GM18505 (cell line): ENCODE measurements around the gene ARHGAP26.
"Not testable (repeated sequence)": the region's sequence is repeated elsewhere in the genome, so short reads cannot be mapped to it uniquely, and the experiment has no call there.

Experiments
- ATAC-seq: cut with Tn5 transposase; IDR thresholded peaks from one replicate; pipeline ENCODE4 v1.9.1; 2021; ENCODE audit not compliant: unreplicated experiment
- POLR2A ChIP-seq: IDR thresholded peaks from 4 replicates; pipeline ENCODE4 v1.6.1; 2011; ENCODE audit warnings: borderline replicate concordance; ENCODE audit not compliant: insufficient read depth, insufficient read length; ENCODE audit errors: extremely low read depth

Gene ARHGAP26

DNA sequence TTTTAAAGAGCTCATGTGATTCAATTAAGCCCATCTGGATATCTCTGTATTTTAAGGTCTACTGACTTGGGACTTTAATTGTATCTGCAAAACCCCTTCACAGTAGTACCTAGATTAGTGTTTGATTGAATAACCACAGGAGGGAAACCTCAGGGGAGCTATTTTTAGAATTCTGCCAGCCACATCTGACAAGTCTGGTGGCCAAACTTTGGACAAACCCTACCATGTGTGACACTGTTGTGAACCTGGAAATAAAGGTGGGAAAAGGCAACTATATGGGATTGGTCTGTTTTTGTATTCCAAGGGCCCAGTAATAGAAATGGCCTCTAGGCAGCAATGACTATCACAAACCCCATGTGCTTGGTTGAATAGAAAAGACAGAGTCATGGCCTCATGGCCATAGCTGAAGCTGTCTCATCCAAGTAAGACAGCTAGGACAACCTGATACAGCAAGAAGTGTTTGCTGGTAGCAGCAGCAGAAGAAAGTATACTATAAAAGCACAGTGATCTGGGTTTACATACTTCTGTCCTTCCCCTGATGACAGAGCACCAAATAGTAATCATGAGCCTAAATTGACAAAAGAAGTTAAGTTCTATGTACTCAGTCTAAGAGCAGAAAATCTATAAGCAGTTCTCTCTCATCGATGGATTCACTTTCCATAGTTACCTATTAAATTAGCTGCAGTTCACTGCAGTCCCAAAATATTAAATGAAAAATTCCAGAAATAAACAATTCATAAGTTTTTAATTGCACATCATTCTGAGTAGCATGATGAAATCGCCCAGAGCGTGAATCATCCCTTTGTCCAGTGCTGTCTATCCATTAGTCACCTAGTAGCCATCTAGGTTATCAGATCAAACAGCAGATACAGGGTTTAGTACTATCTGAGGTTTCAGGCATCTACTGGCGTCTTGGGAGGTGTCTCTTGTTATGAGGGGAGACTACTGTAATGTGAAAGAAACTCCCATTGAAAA is 189.8 kb downstream of the ARHGAP26 start:
- peak; percentile 43 for ATAC-seq
- no peak for TF ChIP-seq POLR2A

DNA sequence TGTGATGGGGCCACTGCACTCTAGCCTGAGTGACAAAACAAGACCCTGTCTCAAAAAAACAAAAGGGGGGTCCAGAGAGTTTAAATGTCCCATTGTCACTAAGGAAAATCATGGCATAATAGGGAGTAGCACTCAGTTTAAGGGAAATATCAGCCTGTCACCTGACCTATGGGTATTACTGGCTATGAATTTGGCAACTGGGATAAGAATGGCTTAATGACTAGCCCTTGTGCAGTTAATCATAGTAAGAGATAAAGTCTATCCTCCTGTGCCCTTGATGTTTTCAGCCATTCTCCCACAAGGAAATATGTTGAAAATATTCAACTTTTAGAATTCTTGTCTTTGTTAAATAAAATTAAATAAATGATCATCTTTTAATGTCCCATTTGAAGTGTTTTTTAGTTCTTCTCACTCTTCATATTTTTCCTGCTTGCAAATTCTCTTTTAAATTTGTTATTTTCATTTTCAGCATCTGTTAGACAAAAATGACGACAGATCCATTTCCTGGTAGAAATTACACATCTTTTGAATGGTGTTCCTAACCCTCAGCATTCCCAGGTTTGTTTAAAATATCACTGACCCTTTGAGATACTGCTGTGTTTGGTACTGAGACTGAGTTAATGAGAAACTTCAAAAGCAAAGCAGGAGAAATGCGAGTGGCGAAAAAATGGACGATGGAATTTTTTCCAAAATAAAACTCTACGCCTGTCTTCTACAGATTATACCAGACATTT is 191.4 kb downstream of the ARHGAP26 start:
- ATAC-seq, result no peak
- no peak for TF ChIP-seq POLR2A

DNA sequence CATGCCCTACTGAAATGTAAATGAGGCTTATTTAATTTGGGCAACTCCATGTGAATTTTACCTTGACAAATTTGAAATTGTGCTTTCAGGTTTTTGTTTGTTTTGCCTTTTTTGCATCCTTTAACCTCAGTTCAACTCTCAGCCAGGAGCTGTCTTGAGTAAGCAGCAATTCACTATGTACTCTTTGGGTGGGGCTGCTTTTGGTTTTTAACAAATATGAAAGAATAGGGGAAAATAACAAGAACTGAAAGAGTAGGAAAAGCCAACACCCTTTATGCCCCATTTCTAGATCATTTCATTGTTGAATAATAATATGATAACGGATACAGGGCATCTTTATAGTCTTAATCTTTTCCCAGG is 192.0 kb downstream of the ARHGAP26 start:
- no peak for TF ChIP-seq POLR2A
- ATAC-seq, result no peak

DNA sequence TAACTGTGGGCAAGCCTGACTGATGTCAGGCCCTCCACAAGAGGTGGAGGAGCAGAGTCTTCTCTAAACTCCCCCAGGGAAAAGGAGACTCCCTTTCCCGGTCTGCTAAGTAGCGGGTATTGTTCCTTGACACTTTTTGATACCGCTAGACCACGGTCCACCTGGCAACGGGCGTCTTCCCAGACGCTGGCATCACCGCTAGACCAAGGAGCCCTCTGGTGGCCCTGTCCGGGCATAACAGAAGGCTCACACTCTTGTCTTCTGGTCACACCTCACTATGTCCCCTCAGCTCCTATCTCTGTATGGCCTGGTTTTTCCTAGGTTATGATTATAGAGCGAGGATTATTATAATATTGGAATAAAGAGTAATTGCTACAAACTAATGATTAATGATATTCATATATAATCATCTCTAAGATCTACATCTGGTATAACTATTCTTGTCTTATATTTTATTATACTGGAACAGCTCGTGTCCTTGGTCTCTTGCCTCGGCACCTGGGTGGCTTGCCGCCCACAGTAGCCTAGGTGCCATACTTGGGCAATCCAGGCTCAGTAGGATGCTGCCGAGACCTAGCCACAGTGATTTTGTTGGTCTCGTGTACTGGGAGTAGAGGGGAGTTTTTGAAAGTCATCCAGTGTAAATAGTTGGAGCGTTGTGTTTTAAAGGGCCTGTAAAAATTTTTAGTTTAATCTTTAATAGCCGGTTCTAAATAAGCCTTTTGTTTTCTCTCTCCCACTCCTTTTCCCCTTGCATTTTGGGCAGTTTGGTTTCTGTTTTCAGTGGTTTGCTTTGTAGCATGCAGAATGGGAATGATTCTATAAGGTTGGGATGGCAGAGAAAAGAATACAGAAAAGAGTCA is 195.3 kb downstream of the ARHGAP26 start:
- ATAC-seq, result not testable (repeated sequence)

DNA sequence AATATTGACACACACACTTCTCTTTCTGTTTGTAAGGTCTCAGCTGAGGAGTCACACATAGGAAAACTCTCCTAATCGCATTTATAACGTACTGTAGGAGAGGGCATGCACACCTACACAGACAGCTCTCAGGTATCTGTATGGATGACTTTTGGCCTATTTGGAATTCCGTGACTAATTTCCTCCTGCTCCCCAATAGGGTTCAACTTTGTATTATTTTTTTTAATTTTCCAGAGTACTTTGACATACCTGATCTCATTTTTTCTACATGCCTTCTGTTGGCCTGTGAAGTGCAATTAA is 195.9 kb downstream of the ARHGAP26 start:
- ATAC-seq, result no peak
- TF ChIP-seq POLR2A, result no peak

DNA sequence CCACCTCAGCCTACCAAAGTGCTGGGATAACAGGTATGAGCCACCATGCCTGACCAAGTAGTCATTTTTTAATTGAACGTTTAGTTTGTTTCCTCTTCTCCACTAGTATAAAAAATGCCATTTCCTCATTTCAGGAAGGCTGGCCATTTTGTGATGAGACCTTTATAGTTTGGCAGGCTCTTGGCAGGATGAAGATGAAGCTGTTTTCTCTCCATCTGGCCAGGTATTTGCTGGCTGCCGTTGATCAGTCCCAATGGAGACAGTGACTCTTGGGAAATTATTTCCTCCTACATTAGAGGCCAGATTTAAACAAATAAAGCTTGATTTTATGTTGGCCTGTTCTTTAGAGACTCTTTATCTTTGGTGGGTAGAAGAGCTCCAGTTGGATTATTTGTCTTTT is 199.0 kb downstream of the ARHGAP26 start:
- no peak for ATAC-seq
- no peak for TF ChIP-seq POLR2A

DNA sequence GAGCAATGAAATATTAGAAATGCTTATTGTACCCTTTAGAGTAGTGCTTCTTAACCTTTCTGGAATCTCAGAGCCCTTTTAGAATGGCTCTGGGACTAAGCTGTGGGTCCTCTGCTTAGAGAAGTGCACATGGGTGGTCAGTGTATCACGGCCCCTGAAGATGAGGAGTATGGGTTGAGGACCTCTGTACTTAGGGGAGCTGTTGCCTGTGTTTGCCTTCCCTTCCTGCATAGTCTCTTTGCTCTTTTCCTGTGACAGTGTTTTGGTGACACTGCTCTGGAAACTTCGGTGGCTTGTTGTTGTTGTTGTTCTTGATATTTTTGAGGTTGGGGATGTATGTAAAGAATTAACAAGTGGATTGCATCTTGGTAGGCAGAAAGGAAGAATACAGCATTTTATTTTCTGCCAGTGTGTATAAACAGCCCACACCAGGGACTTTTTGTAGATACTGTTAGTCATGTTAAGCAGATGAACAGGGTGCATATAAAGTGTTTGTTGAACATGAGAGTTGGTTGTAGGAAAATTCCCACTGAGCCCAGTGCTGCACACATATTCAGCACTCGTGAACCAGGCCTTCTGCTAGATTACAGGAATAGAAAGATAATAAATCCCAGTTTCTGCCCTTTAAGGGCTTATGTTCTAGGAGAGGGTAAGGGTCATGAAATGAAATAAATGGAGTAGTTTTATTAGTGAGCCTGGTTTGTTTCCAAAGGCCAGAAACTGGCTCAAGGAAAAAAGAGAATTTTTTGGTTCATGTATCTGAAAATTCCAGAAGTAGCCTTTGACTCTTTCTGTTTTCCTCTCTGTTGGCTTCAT is 199.7 kb downstream of the ARHGAP26 start:
- no peak for ATAC-seq

DNA sequence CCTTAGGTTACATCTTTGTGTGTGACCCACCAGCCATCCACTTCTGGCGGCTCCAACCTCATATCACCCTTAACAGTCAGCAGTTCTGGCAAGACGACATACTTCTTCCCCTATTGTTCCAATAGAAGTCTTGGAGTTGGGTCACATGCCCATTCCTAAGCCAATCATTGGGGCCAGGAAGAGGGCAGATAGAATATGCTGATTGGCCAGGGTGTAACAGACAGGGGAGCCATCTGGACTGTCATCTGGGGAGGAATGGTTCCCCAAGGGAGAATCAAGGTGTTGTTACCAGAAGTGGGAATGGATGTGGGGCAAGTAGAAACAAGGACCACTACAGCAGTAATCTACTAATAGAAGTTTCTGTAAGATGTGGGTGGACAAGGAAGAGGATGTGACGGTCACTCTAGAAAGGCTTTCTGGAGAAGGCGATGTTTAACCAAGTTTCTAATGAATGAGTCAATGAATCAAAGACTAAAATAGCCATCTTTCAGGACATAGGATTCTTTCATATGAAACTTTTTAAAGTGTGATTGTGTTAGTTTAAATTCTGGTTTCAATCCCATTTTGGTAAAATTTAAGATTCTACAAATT is 200.4 kb downstream of the ARHGAP26 start:
- ATAC-seq, result no peak
- no peak for TF ChIP-seq POLR2A

More for the DNA sequence above, 199.7 kb downstream of the ARHGAP26 start:
- TF ChIP-seq POLR2A, result no peak

DNA sequence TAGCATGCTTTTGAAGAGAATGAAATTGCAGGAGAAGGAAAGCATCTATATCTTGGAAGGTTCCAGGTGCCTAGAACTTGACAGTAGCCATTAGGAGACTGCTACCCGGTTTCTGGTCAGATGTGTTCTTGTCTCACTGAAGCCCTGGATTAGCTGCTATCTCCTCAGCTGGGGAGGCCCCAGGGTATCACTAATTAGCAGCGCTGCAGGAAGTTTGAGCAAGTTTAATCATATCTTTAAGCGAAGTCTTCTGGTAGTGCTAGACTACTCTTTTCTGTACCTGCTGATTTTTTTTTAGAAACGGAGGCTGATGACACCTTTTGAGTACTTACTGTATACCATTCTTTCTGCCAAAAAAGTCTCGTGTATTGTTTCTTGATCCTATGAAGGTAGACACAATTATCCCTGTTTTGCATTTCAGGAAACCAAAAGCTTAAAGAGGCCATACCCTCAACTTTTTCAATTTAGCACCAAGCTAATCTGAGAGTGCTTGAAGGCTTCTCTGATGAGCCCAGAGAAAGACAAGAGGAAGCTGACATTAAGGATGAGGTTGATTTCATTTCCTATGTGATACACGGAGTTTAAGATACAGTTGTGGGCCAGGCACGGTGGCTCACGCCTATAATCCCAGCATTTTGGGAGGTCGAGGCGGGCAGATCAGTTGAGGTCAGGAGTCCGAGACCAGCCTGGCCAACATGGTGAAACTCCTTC is 201.3 kb downstream of the ARHGAP26 start:
- TF ChIP-seq POLR2A, result no peak
- no peak for ATAC-seq

DNA sequence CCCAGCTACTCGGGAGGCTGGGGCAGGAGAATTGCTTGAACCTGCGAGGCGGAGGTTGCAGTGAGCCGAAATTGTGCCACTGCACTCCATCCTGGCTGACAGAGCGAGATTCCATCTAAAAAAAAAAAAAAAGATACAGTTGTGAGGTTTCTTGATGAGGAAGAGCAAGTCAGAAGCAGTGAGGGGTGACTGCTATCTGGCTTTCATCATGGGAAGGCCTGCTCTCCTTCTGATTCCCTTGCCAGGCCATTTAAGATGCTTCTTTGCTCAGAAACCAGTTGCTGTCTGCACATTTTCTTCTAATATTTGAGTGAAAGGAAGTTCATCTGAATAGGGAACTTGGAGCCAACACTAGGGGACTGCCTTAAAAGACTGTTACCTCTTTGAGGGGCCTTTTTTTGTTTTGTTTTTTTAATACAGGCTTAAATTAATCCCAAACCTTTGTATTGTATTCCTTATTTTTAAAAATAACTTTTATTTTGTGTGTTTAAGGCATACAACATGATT is 201.9 kb downstream of the ARHGAP26 start:
- no peak for ATAC-seq
- TF ChIP-seq POLR2A, result no peak

DNA sequence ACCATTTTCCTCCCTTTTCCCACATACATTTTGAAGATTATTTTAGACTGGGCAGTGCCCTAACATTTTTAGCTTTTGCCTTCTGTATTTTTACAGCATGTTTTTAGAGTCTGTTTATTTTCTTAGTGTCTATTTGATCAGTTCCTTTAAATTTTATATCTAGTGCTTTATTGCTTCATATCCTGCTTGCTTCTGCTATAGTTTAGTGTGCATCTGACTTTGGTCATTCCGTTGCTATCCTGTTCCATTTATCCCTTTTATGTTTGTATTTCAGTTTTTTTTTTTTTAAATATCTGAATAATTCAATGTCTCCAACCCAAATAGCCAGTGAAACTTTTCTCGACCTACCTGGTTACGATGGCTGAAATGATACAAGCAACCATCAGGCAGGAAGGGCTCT is 203.8 kb downstream of the ARHGAP26 start:
- ATAC-seq, result no peak
- TF ChIP-seq POLR2A, result no peak

DNA sequence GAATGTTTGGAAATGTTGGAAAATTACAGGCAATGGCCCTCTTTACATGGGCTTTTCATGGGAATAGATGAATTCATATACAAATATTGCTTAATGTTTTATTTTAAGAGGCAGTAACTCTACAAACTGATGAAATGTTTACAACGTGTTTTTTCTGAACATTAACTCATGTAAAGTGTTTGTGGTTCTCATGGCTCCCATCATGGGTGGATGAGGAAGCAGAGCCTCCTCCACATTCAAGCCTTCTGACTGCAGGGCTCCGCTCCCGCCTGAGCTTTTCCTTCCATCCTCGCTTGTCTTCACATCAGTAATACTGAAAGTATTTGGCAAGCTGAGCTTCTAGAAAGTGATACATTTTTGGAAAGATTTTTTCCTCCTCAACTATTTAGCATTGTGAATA is 204.2 kb downstream of the ARHGAP26 start:
- no peak for TF ChIP-seq POLR2A
- ATAC-seq, result no peak
